K562 (cell line): ENCODE data around the gene CDH18. TPM values are rescaled to one million over a fixed set of nuclear protein-coding genes. Genes with fewer than 3 reads are reported as not detected.

Experiments used
- GABPB1 ChIP-seq: sonication (generic); formaldehyde crosslinking; IDR thresholded peaks from 2 replicates; pipeline ENCODE4 v1.8.0; 2022; ENCODE audit warnings: mild to moderate bottlenecking, missing genetic modification reagents
- GATAD2B ChIP-seq: fragments of 450-650 bp; IDR thresholded peaks from 2 replicates; pipeline ENCODE4 v1.6.1; 2017; ENCODE audit warnings: mild to moderate bottlenecking, borderline replicate concordance
- MIER1 ChIP-seq: fragments of 450-650 bp; IDR thresholded peaks from 2 replicates; pipeline ENCODE4 v1.6.1; 2016; ENCODE audit warnings: antibody characterized with exemption, mild to moderate bottlenecking, low read depth
- MTA1 ChIP-seq: fragments of 450-650 bp; IDR thresholded peaks from 2 replicates; pipeline ENCODE4 v1.6.1; 2017; ENCODE audit warnings: borderline replicate concordance
- POU5F1 ChIP-seq: fragments of 150-350 bp; IDR thresholded peaks from 2 replicates; pipeline ENCODE4 v1.6.1; 2014; ENCODE audit warnings: borderline replicate concordance, low read length, low read depth, mild to moderate bottlenecking; ENCODE audit not compliant: partially characterized antibody
- ZNF318 ChIP-seq, 2 experiments: fragments of 450-650 bp; IDR thresholded peaks; 2 replicates each; pipeline ENCODE4 v1.6.1; 2016; ENCODE audit warnings: mild to moderate bottlenecking in 2 of 2, borderline replicate concordance in 1 of 2, low read depth in 1 of 2, moderate library complexity in 1 of 2
- ZNF561 ChIP-seq: fragments of 450-650 bp; formaldehyde crosslinking; conservative IDR thresholded peaks from 2 replicates; pipeline ENCODE4 v1.4.0; 2020; ENCODE audit warnings: mild to moderate bottlenecking, moderate library complexity
- polyA plus RNA-seq, 8 experiments: library from polyadenylated mRNA; depleted of rRNA in 4 of 8; stranded (reverse) in 5 of 8; unstranded in 3 of 8; fragments of >200 nt; fragmentation: Nextera tagmentation in 2 of 8; fragmentation: Illumina TruSeq in 1 of 8; extraction: Ambion mirVana in 2 of 8; extraction: Trizol in 1 of 8; gene quantifications; 2 replicates each; pipeline versions ENCODE4 v1.2.1 to v1.2.3, GENCODE V29; 2011 to 2014; ENCODE audit warnings: inconsistent platforms in 1 of 8, missing spikeins in 1 of 8
- total RNA-seq, 7 experiments: library from RNA; depleted of rRNA in 6 of 7; stranded (reverse); fragments of >200 nt in 6 of 7; fragmentation: Illumina TruSeq in 2 of 7; extraction: Trizol in 2 of 7; gene quantifications; 2 replicates each; pipeline versions ENCODE4 v1.2.1 to v1.2.3, GENCODE V29; 2011 to 2021; ENCODE audit warnings: low replicate concordance in 1 of 7

Gene CDH18
- total and polyA plus RNA-seq, 9 of the 15 experiments (the other 6 are each of a cell fraction or from before 2014, with no cell fraction given) = 0.18 to 1.4 (median 0.31) TPM

- TF ChIP-seq MIER1 = no peak
- no peak for TF ChIP-seq GATAD2B
- TF ChIP-seq ZNF561 (CRISPR knock-in tag) = no peak
- no peak for TF ChIP-seq MTA1
- no peak for TF ChIP-seq GABPB1 (CRISPR knock-in tag)
- TF ChIP-seq ZNF318 (IDR thresholded peaks at IDR 0.05; ENCODE audit: borderline replicate concordance in 1 of 2, low read depth in 1 of 2) = no peak
- no peak for TF ChIP-seq POU5F1
These were observed 440.4 kb downstream of the CDH18 start (continued) for GRCh38 chr5:19547640-19548039.
